ENCODE measurements around the gene DGKI.

The DGKI gene

GRCh38 chr7:137674551-137675409 lies 172.0 kb downstream of the DGKI start:
- H3K27me3 ChIP-seq (replicated peaks), result no peaks in the 10 kb centered on the region
- no peak for DNase-seq
- H3K27ac ChIP-seq, result no peak overlapping the region
- in situ Hi-C loops (cut with HindIII; ENCODE audit: low pct_ligation_motif_present, low sequenced_read_pairs), result no loop called here
- no peak overlapping the region for H3K4me3 ChIP-seq (ENCODE audit: low read depth, low read length)
- no peak for TF ChIP-seq CTCF (IDR thresholded peaks at IDR 0.05; ENCODE audit: low read depth, low read length, missing control alignments)
- no peaks in the 10 kb centered on the region for H3K36me3 ChIP-seq (replicated peaks)

DNA sequence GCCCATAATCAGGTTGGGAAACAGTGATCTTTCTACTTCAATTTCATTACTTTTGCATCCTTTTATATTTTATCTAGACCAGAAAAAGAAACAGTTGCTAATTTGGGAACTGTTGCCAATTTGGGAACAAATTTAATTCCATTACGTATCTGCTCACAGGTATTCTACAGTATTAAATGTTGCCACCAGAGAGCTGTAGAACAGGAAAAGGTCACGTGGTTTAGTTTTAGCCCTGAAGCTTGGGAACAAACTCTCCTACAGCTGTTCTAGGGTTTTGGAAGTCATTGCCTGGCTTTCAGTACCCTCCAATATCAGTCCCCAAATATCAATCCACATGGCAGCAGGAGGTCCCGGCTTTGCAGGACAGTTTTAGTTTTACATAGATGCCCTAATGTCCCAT lies 172.7 kb downstream of the DGKI start:
- Histone ChIP-seq H3K4me3 (ENCODE audit: low read depth, low read length) (no peak overlapping the region), H3K36me3 (replicated peaks) (no peaks in the 10 kb centered on the region), H3K27me3 (replicated peaks) (no peaks in the 10 kb centered on the region), H3K27ac (no peak overlapping the region)
- in situ Hi-C loops (cut with HindIII; ENCODE audit: low pct_ligation_motif_present, low sequenced_read_pairs), result no loop called here
- no peak for TF ChIP-seq CTCF (IDR thresholded peaks at IDR 0.05; ENCODE audit: low read depth, low read length, missing control alignments)
- DNase-seq, result no peak

GRCh38 chr7:137671920-137672319 lies 174.9 kb downstream of the DGKI start:
- TF ChIP-seq CTCF (IDR thresholded peaks at IDR 0.05; ENCODE audit: low read depth, low read length, missing control alignments), result no peak
- H3K27me3 ChIP-seq (replicated peaks), result no peaks in the 10 kb centered on the region
- H3K36me3 ChIP-seq (replicated peaks), result no peaks in the 10 kb centered on the region
- in situ Hi-C loops (cut with HindIII; ENCODE audit: low pct_ligation_motif_present, low sequenced_read_pairs), result no loop called here
- no peak for DNase-seq
- no peak overlapping the region for H3K4me3 ChIP-seq (ENCODE audit: low read depth, low read length)
- no peak overlapping the region for H3K27ac ChIP-seq

- in situ Hi-C loops (cut with HindIII; ENCODE audit: low pct_ligation_motif_present, low sequenced_read_pairs), result no loop called here
- TF ChIP-seq CTCF (IDR thresholded peaks at IDR 0.05; ENCODE audit: low read depth, low read length, missing control alignments), result no peak
- DNase-seq, result peak; percentile 38
- Histone ChIP-seq H3K27me3 (replicated peaks) (no peaks in the 10 kb centered on the region), H3K27ac (peak overlapping the region; percentile 86), H3K4me3 (ENCODE audit: low read depth, low read length) (no peak overlapping the region), H3K36me3 (replicated peaks) (no peaks in the 10 kb centered on the region)
These were observed 176.3 kb downstream of the DGKI start for GRCh38 chr7:137670222-137671064.

DNA sequence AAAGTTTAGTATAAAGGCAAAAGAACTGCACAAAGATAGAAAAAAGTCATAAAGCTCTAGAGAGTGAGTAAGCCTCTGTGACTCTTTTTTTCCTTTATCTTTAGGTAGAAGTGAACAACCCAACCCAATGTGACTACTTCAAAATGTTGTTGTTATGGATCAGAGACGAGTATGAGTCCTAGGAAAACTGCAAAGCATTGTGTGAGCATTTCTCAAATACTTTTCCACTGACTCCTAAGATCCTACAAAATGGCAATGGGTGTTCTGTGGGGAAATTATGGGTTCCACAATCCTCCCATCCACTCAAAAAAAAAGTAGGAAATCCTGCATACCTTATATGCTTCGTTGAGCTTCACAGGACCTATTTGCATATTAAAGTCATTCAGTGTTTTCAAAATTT lies 177.1 kb downstream of the DGKI start:
- peak; percentile 56 for DNase-seq
- Histone ChIP-seq H3K36me3 (replicated peaks) (no peaks in the 10 kb centered on the region), H3K27ac (peak overlapping the region; percentile 86), H3K27me3 (replicated peaks) (no peaks in the 10 kb centered on the region), H3K4me3 (ENCODE audit: low read depth, low read length) (no peak overlapping the region)
- no peak for TF ChIP-seq CTCF (IDR thresholded peaks at IDR 0.05; ENCODE audit: low read depth, low read length, missing control alignments)
- in situ Hi-C loops (cut with HindIII; ENCODE audit: low pct_ligation_motif_present, low sequenced_read_pairs), result no loop called here

All from brain microvascular endothelial cell (primary cell).